IMR-90 (cell line): ENCODE measurements around the gene SCARB1. TPM values are rescaled to one million over a fixed set of nuclear protein-coding genes. Genes with fewer than 3 reads are reported as not detected.

Experiments
- ATAC-seq: fragments of 200-7000 bp; cut with Tn5 transposase; 2 replicates; pipeline ENCODE4 v1.9.1; 2020; ENCODE audit warnings: low read depth, mild to moderate bottlenecking, moderate library complexity
- BruUV-seq: library from RNA; stranded (reverse); fragments of 400-500 nt; replicated peaks from 2 replicates; lab custom pipeline; 2021; lab: Mats Ljungman, UMichigan
- CTCF ChIA-PET: fragments of 300-600 bp; formaldehyde crosslinking; extraction: SDS; loops from one replicate; lab custom pipeline; 2021; ENCODE audit warnings: antibody characterized with exemption; lab: Yijun Ruan, JAX
- POLR2A ChIA-PET: fragments of 300-600 bp; sonication (Branson Sonifier 250); formaldehyde crosslinking; loops from one replicate; lab custom pipeline; 2022; ENCODE audit warnings: antibody characterized with exemption; ENCODE audit not compliant: unreplicated experiment; lab: Charles Lee
- DNase-seq: peaks from one replicate; pipeline ENCODE4 v3.0.0; 2013
- H2AFZ ChIP-seq: replicated peaks from 2 replicates; pipeline ENCODE3; 2013; ENCODE audit warnings: low read length, mild to moderate bottlenecking; ENCODE audit not compliant: poor library complexity
- H2AK5ac ChIP-seq: 2 replicates; pipeline ENCODE4 v1.6.1; 2013; ENCODE audit warnings: low read depth, low read length, inconsistent platforms
- H2AK9ac ChIP-seq: replicated peaks from 2 replicates; pipeline ENCODE3; 2013; ENCODE audit warnings: mild to moderate bottlenecking, low read depth, low read length, moderate library complexity; ENCODE audit not compliant: poor library complexity
- H2BK120ac ChIP-seq: 2 replicates; pipeline ENCODE4 v1.6.1; 2013; ENCODE audit warnings: low read depth, low read length, inconsistent platforms
- H2BK15ac ChIP-seq: 3 replicates; pipeline ENCODE4 v1.6.1; 2013; ENCODE audit warnings: low read depth, low read length, inconsistent platforms
- H2BK20ac ChIP-seq: 2 replicates; pipeline ENCODE4 v1.6.1; 2013; ENCODE audit warnings: low read depth, mild to moderate bottlenecking, inconsistent platforms, low read length, moderate library complexity
- H2BK5ac ChIP-seq: 2 replicates; pipeline ENCODE4 v1.6.1; 2013; ENCODE audit warnings: mild to moderate bottlenecking, low read depth, low read length, inconsistent platforms; ENCODE audit not compliant: poor library complexity, severe bottlenecking
- H3K14ac ChIP-seq: replicated peaks from 2 replicates; pipeline ENCODE4 v1.6.1; 2013; ENCODE audit warnings: low read depth, low read length, inconsistent platforms
- H3K18ac ChIP-seq: 2 replicates; pipeline ENCODE4 v1.6.1; 2013; ENCODE audit warnings: low read depth, low read length, control low read depth
- H3K23ac ChIP-seq: 2 replicates; pipeline ENCODE4 v1.6.1; 2013; ENCODE audit warnings: low read depth, low read length, inconsistent platforms
- H3K27ac ChIP-seq: 2 replicates; pipeline ENCODE4 v1.5.1; 2013; ENCODE audit warnings: mild to moderate bottlenecking, control low read depth, low read length; ENCODE audit not compliant: insufficient read depth
- H3K27me3 ChIP-seq: 2 replicates; pipeline ENCODE4 v1.6.1; 2013; ENCODE audit warnings: low read length; ENCODE audit not compliant: control insufficient read depth, insufficient read depth
- H3K36me3 ChIP-seq: 2 replicates; pipeline ENCODE4 v1.6.1; 2013; ENCODE audit warnings: low read length, mixed read lengths; ENCODE audit not compliant: control insufficient read depth, insufficient read depth
- H3K4ac ChIP-seq: 2 replicates; pipeline ENCODE4 v1.6.1; 2013; ENCODE audit warnings: low read depth, low read length, inconsistent platforms
- H3K4me1 ChIP-seq: 2 replicates; pipeline ENCODE4 v1.6.1; 2013; ENCODE audit warnings: low read length, mixed read lengths; ENCODE audit not compliant: control insufficient read depth, insufficient read depth
- H3K4me2 ChIP-seq: 2 replicates; pipeline ENCODE4 v1.6.1; 2013; ENCODE audit warnings: low read depth, mild to moderate bottlenecking, control low read depth, low read length, moderate library complexity
- H3K4me3 ChIP-seq: 2 replicates; pipeline ENCODE4 v1.5.1; 2013; ENCODE audit warnings: low read depth, mild to moderate bottlenecking, control low read depth, low read length, moderate library complexity; ENCODE audit not compliant: insufficient read depth
- H3K56ac ChIP-seq: 2 replicates; pipeline ENCODE4 v1.6.1; 2013; ENCODE audit warnings: low read length, inconsistent platforms; ENCODE audit not compliant: insufficient read depth; ENCODE audit errors: extremely low read depth
- H3K79me1 ChIP-seq, 2 experiments: 2 replicates each; pipeline ENCODE4 v1.6.1; 2013; ENCODE audit warnings: low read length in 2 of 2, inconsistent platforms in 1 of 2, low read depth in 1 of 2
- H3K9ac ChIP-seq: 2 replicates; pipeline ENCODE4 v1.6.1; 2013; ENCODE audit warnings: low read depth, low read length, control low read depth
- H3K9me1 ChIP-seq: 2 replicates; pipeline ENCODE4 v1.6.1; 2013; ENCODE audit warnings: low read length, inconsistent platforms; ENCODE audit not compliant: insufficient read depth
- H3K9me3 ChIP-seq: 2 replicates; pipeline ENCODE4 v1.6.1; 2013; ENCODE audit warnings: low read length; ENCODE audit not compliant: control insufficient read depth, insufficient read depth
- H4K20me1 ChIP-seq: 2 replicates; pipeline ENCODE4 v1.6.1; 2013; ENCODE audit warnings: low read length, inconsistent platforms; ENCODE audit not compliant: insufficient read depth
- H4K5ac ChIP-seq: 2 replicates; pipeline ENCODE4 v1.6.1; 2013; ENCODE audit warnings: mild to moderate bottlenecking, low read depth, low read length, control low read depth
- H4K8ac ChIP-seq, 2 experiments: 2 replicates each; pipeline ENCODE4 v1.6.1; 2013; ENCODE audit warnings: low read depth in 2 of 2, low read length in 2 of 2, control low read depth in 1 of 2, inconsistent platforms in 1 of 2
- H4K91ac ChIP-seq: 2 replicates; pipeline ENCODE4 v1.6.1; 2013; ENCODE audit warnings: low read depth, low read length, inconsistent platforms; ENCODE audit not compliant: insufficient read depth
- CTCF ChIP-seq: conservative IDR thresholded peaks from 2 replicates; pipeline ENCODE4 v1.5.1; 2012; ENCODE audit warnings: mild to moderate bottlenecking, low read depth, low read length, improper control_type of control experiment
- FOS ChIP-seq: fragments of 150-350 bp; IDR thresholded peaks from 2 replicates; pipeline ENCODE4 v1.6.1; 2016; ENCODE audit warnings: low read depth, low read length
- MXI1 ChIP-seq: IDR thresholded peaks from 2 replicates; pipeline ENCODE4 v1.6.1; 2012; ENCODE audit warnings: low read depth, mild to moderate bottlenecking, low read length, moderate library complexity, borderline replicate concordance
- POLR2A ChIP-seq: IDR thresholded peaks from 2 replicates; pipeline ENCODE4 v1.6.1; 2012; ENCODE audit warnings: mild to moderate bottlenecking, low read depth, low read length
- WGBS, 2 experiments: methylation state at CpG; one replicate each; pipeline versions ENCODE4 v1.1.5 to v1.1.7; 2013; ENCODE audit warnings: missing lambda C conversion rate in 2 of 2; ENCODE audit not compliant: insufficient read length in 1 of 2; ENCODE audit errors: extremely low coverage in 2 of 2; 5-methylcytosine and 5-hydroxymethylcytosine counted together
- dilution Hi-C: fragments of 300-500 bp; cut with HindIII; formaldehyde crosslinking; loops from one replicate; pipeline ENCODE4 v1.14.3; 2018; ENCODE audit warnings: low sequenced_read_pairs; ENCODE audit not compliant: unreplicated experiment
- in situ Hi-C: fragments of 300-500 bp; cut with MboI; formaldehyde crosslinking; loops from 3 replicates; pipeline ENCODE4 v1.14.3; 2019; ENCODE audit warnings: low sequenced_read_pairs, inconsistent platforms, mixed read lengths
- intact Hi-C: fragments of 100-400 bp; cut with micrococcal nuclease; formaldehyde crosslinking; loops from 2 replicates; pipeline ENCODE4 v1.10.0; 2022
- polyA plus RNA-seq, 3 experiments: library from polyadenylated mRNA; depleted of rRNA; stranded (reverse); fragments of >200 nt; gene quantifications; 2 replicates each; pipeline ENCODE4 v1.2.3, GENCODE V29; 2012; ENCODE audit warnings: low replicate concordance in 1 of 3
- total RNA-seq: library from RNA; depleted of rRNA; stranded (reverse); fragments of >200 nt; gene quantifications from 2 replicates; pipeline ENCODE4 v1.2.3, GENCODE V29; 2012

SCARB1 gene
- total and polyA plus RNA-seq, 2 of the 4 experiments (the other 2 are of a cell fraction), result 3.0 to 24.8 TPM

GRCh38 chr12:124871297-124871696 lies 7.6 kb upstream of the SCARB1 start:
- CTCF ChIA-PET, result no interaction called here
- no peaks in the 10 kb centered on the region for H4K20me1 ChIP-seq
- H2AFZ ChIP-seq, result no peak overlapping the region
- no peak overlapping the region for H4K8ac ChIP-seq
- DNase-seq, result no peak
- no peak overlapping the region for H3K4me3 ChIP-seq
- H2BK20ac ChIP-seq, result no peak overlapping the region
- intact Hi-C loops (no loop called here), in situ Hi-C loops (no loop called here), dilution Hi-C loops (no loop called here)
- H2BK15ac ChIP-seq, result no peak overlapping the region
- H2BK5ac ChIP-seq, result no peak overlapping the region
- WGBS, 2 experiments, result 77% methylated on average over 2 of the region's 4 CpGs; no CpG with 5 or more reads in 1 of the 2 experiments
- no peak overlapping the region for H2BK120ac ChIP-seq
- POLR2A ChIA-PET, result no interaction called here
- H2AK9ac ChIP-seq, result no peak overlapping the region
- no peak overlapping the region for H3K14ac ChIP-seq
- H3K36me3 ChIP-seq, result no peaks in the 10 kb centered on the region
- TF ChIP-seq POLR2A (no peak), CTCF (no peak), MXI1 (no peak), FOS (no peak)
- no peak overlapping the region for H3K4me2 ChIP-seq
- H3K9ac ChIP-seq, result no peak overlapping the region
- H3K27me3 ChIP-seq, result peaks cover 3% of the 10 kb centered on the region; the same call in 1 of the 2 replicates
- H3K9me1 ChIP-seq, result peaks cover 7% of the 10 kb centered on the region
- BruUV-seq, result no TSS peak
- no peaks in the 10 kb centered on the region for H3K79me1 ChIP-seq
- no peak overlapping the region for H2AK5ac ChIP-seq
- no peak overlapping the region for H3K56ac ChIP-seq
- no peak overlapping the region for H3K4ac ChIP-seq
- H4K91ac ChIP-seq, result no peak overlapping the region
- no peak overlapping the region for H3K27ac ChIP-seq
- no peak for ATAC-seq
- no peak overlapping the region for H3K23ac ChIP-seq
- H3K4me1 ChIP-seq, result peaks cover 5% of the 10 kb centered on the region
- no peak overlapping the region for H4K5ac ChIP-seq
- H3K18ac ChIP-seq, result no peak overlapping the region
- H3K9me3 ChIP-seq, result peaks cover 4% of the 10 kb centered on the region; the same call in 1 of the 2 replicates
